Dermis microvascular lymphatic vessel endothelial cell (primary cell): ENCODE results near the gene AKAP10. TPM values are rescaled to one million over a fixed set of nuclear protein-coding genes. Genes with fewer than 3 reads are reported as not detected.
"Not testable (repeated sequence)": the region's sequence is repeated elsewhere in the genome, so short reads cannot be mapped to it uniquely, and the experiment has no call there.

Experiments used
- DNase-seq, 2 donors: peaks; one replicate each; pipeline versions ENCODE4 v3.0.0 to v3.0.0-alpha.2; 2010; ENCODE audit warnings: low read depth in 2 of 2
- total RNA-seq: library from RNA; depleted of rRNA; stranded (reverse); fragments of >200 nt; gene quantifications from 2 replicates; pipeline ENCODE4 v1.2.1, GENCODE V29; 2014

Gene AKAP10
- total RNA-seq, 1 donor from 2014 or later, result 11.4 TPM

DNA sequence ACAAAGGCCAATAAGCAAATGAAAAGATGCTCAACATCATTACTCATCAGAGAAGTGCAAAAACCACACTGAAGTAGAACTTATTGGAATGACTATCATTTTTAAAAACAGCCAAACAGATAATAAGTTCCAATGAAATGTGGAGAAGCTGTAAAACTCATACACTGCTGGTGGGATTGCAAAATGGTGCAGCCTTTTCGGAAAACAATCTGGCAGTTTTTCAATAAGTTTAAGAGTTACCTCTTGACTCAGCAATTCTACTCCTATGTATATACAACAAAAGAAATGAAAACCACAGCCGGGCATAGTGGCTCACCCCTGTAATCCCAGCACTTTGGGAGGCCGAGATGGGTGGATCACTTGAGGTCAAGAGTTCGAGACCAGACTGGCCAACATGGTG is 49.3 kb downstream of the AKAP10 start:
- DNase-seq, result no peak

DNA sequence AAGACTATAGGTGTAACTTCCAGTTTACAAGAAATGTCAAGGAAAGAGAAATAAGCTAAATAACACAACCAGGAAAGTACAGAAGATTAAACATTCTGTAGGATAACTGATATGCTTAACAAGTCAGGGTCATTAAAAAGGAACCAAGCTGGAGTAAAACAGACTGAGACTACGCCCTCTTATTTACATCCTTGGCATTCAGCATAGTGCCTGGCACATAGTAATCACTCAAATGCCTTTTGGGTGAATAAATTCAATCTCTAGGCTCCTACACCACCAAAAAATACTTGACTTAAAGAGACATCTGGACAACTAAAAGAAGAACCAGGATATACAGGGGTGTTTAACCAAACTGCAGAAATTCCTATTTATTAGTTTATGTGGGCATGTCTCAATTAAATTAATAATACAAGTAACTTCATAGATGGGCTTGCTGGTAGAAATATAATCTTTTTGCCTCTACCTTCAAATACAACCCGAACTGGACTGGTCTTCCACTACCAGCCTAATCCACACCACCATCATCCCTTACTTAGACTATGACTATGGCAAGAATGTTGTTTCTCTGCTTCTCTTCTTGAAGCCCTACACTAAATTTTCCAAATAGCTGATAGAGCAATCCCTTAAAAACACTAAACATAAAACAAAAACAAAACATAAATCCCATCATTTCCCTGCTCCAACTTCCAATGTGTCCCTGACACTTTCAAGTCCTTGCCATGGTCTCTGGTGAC is 62.2 kb downstream of the AKAP10 start:
- DNase-seq, result no peak

- no peak for DNase-seq
These were observed 66.6 kb downstream of the AKAP10 start for GRCh38 chr17:19911033-19911432.

DNA sequence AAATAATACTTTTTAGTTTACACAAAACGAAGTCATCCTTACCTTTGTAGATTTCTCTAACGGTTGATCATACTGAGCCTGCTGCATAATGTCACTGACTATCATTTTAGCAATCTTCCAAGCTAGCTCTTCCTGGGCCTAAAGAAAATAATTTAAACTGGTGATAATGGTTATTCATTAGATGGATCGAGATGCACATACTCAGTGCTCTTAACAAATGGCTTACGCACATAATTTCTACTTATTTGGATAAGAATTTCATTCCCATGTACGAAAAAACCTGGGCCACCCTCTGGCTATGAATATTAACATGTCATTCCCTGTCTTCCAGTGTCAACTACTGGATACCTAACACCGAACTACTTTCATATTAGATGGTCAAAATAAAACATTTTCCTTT is 68.5 kb downstream of the AKAP10 start:
- DNase-seq, result no peak

GRCh38 chr17:19905502-19905901 is 72.1 kb downstream of the AKAP10 start:
- peak in 1 of 2 donors; percentile 19 for DNase-seq

DNA sequence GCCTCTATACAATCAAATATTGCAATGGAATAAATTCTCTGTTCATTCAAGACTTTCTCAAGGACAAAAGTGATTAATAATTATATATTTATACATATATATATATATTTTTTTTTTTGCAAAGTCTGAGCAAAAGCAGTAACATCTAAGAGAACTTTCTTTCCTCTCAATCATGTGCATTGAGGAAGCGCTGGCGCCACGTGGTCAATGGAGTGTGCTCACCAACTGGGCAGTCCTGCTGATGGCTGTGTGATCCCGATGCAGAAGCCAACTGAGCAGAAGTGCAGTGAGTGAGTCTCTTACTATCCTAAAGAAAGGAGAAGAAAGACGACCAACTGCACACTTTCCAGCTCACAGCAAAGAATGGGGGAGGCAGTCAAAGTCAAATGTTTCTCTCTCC is 72.7 kb downstream of the AKAP10 start:
- DNase-seq, result no peak

DNA sequence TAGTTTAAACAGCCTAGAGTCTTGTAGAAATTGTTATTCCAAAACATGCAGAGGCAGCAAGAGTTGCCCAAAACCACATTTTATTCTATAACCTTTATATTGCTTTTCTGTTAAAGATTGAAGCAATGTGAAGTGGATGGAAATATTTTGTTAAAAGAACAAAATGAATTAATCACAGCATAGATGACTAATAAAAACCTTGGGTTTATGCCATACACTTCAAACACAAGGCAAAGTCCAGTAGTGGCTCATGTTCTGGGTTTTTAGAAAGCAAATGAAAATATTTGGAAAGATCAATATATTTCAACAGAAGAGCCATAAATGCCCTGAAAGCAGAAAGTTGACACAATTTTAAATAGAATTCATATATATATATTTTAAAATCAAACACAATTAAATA is 73.2 kb downstream of the AKAP10 start:
- DNase-seq, result no peak

- DNase-seq, result no peak
These were observed 76.8 kb downstream of the AKAP10 start for GRCh38 chr17:19900809-19901208.

- DNase-seq, result peak in 1 of 2 donors; percentile 19
These were observed 79.7 kb downstream of the AKAP10 start for GRCh38 chr17:19897903-19898302.

- DNase-seq, result no peak
These were observed 80.4 kb downstream of the AKAP10 start for GRCh38 chr17:19897090-19897837.

DNA sequence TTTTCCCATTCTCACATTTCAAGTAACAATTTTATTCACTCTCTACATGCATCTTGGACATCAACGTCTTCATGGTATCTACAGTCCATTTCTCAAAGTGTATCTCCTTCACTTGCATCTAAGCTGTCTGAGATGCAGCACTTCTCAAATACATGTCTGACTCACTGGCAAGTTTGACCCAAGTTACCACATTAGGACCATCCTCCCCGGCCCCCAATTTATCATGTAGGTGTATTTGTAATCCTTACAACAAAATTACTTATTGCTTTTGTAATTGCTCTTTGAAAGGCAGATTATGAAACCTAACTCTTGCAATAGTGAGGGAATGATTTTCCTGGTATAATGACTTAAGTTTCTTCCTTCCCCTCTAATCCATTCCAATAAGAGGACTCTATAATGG is 80.9 kb downstream of the AKAP10 start:
- no peak for DNase-seq

- DNase-seq, result not testable (repeated sequence)
These were observed 87.1 kb downstream of the AKAP10 start for GRCh38 chr17:19890554-19890953.

GRCh38 chr17:19890001-19890400 is 87.6 kb downstream of the AKAP10 start:
- DNase-seq, result not testable (repeated sequence)

DNA sequence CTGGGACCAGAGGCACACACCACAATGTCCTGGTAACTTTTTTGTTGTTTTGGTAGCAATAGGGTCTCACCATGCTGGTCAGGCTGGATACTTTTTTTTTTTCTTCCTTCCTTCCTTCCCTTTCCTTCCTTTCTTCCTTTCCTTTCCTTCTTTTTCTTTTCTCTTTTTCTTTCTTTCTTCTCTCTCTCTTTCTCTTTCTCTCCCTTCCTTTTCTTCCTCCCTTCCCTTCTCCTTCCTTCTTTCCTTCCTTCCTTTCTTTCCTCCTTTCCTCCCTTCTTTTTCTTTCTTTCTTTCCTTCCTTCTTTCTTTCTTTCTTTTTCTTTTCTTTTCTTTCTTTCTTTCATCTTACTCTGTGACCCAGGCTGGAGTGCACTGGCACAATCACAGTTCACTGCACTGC is 91.5 kb downstream of the AKAP10 start:
- no peak for DNase-seq

GRCh38 chr17:19883537-19884215 is 94.0 kb downstream of the AKAP10 start:
- no peak for DNase-seq

- no peak for DNase-seq
These were observed 97.2 kb downstream of the AKAP10 start for GRCh38 chr17:19880393-19880792.

DNA sequence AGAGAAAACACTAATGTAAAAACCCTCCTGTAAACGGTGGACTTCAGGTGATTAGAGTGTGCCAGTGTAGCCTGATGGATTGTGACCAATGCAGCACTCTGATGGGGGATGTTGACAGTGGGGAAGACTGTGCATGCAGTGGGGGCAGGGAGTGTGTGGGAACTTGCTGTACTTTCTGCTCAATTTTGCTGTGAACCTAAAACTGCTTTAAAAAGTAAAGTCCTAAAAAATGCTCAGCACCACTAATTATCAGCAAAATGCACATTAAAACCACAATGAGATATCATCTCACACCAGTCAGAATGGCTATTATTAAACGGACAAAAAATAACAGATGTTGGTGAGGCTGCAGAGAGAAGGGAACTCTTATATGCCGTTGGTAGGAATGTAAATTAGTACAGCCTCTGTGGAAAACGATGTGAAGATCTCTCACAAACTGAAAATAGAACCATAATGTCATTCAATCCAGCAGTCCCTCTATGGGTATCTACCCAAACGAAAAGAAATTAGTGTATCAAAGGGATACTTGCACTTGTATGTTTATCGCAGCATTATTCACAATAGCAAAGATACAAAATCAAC is 100.2 kb downstream of the AKAP10 start:
- DNase-seq, result no peak

DNA sequence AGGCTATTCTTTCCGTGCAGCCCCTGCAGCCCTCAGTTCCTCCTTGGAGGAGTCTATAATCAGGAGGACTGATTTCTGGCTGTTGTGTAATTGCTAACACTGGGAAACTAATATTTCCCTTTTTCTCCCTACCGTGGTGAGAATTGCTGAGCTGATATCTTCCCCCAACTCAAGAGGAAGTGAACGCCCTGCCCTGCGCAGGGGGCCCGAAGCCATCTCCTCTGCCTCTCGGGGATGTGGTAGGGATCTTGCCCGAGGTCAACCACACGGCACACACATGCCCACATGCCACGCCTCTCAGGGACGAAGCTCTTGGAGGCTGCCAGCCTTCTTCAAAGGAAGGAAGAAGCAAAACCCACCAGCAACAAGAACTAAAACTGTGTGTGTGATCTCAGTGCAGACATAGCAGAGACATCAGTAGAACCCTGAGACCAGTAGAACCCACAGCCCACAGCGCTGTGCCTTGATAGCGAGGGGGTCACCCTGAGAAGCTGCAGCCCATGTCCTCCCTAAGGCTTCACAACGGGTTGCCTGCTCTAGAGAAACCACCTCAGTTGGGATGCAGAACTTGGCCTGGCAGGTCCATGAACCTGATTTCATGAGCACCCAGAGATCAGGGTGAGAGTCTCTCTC is 101.0 kb downstream of the AKAP10 start:
- DNase-seq, result no peak

- DNase-seq, result no peak
These were observed 103.4 kb downstream of the AKAP10 start for GRCh38 chr17:19874256-19874655.

- no peak for DNase-seq
These were observed 104.3 kb downstream of the AKAP10 start for GRCh38 chr17:19873346-19873745.

- no peak for DNase-seq
These were observed 109.6 kb downstream of the AKAP10 start for GRCh38 chr17:19868079-19868395.
